Trophoblast cell (in vitro differentiated cells and primary cell): ENCODE results near the gene GPR37L1.

Experiments used
- DNase-seq, 2 donors: peaks; one replicate each; pipeline ENCODE4 v3.0.0-alpha.2; 2016
- H2AFZ ChIP-seq: 2 replicates; pipeline ENCODE4 v1.6.1; 2013; ENCODE audit warnings: low read length, moderate library complexity, mild to moderate bottlenecking; ENCODE audit not compliant: insufficient read depth, poor library complexity
- H2AK5ac ChIP-seq: 2 replicates; pipeline ENCODE4 v1.6.1; 2013; ENCODE audit warnings: mild to moderate bottlenecking, low read length
- H2BK120ac ChIP-seq: 2 replicates; pipeline ENCODE4 v1.6.1; 2013; ENCODE audit warnings: low read length, mild to moderate bottlenecking, moderate library complexity; ENCODE audit not compliant: insufficient read depth, poor library complexity
- H2BK12ac ChIP-seq: 2 replicates; pipeline ENCODE4 v1.6.1; 2013; ENCODE audit warnings: mild to moderate bottlenecking, low read length, moderate library complexity
- H2BK5ac ChIP-seq: 2 replicates; pipeline ENCODE4 v1.6.1; 2013; ENCODE audit warnings: low read length, low read depth, moderate library complexity, mild to moderate bottlenecking; ENCODE audit not compliant: poor library complexity
- H3K14ac ChIP-seq: 2 replicates; pipeline ENCODE4 v1.6.1; 2013; ENCODE audit warnings: mild to moderate bottlenecking, low read length
- H3K18ac ChIP-seq: 2 replicates; pipeline ENCODE4 v1.6.1; 2013; ENCODE audit warnings: mild to moderate bottlenecking, low read length
- H3K23ac ChIP-seq: 2 replicates; pipeline ENCODE4 v1.6.1; 2013; ENCODE audit warnings: low read length
- H3K27ac ChIP-seq: 2 replicates; pipeline ENCODE4 v1.5.1; 2013; ENCODE audit warnings: low read depth, mild to moderate bottlenecking, inconsistent platforms, low read length, moderate library complexity
- H3K27me3 ChIP-seq: 2 replicates; pipeline ENCODE4 v1.6.1; 2013; ENCODE audit warnings: inconsistent platforms, mild to moderate bottlenecking, low read length, moderate library complexity; ENCODE audit not compliant: insufficient read depth
- H3K36me3 ChIP-seq, 2 experiments: 1 replicate in 1 of 2; 2 replicates in 1 of 2; pipeline ENCODE4 v1.6.1; 2013; ENCODE audit warnings: low read length in 2 of 2, mild to moderate bottlenecking in 2 of 2, moderate library complexity in 1 of 2; ENCODE audit not compliant: insufficient read depth in 2 of 2, control insufficient read depth in 1 of 2
- H3K4ac ChIP-seq: 2 replicates; pipeline ENCODE4 v1.6.1; 2013; ENCODE audit warnings: low read depth, mild to moderate bottlenecking, low read length, moderate library complexity
- H3K4me1 ChIP-seq, 2 experiments: 1 replicate in 1 of 2; 2 replicates in 1 of 2; pipeline ENCODE4 v1.6.1; 2013; ENCODE audit warnings: low read length in 2 of 2, mild to moderate bottlenecking in 2 of 2, moderate library complexity in 1 of 2; ENCODE audit not compliant: insufficient read depth in 2 of 2, control insufficient read depth in 1 of 2
- H3K4me2 ChIP-seq: 2 replicates; pipeline ENCODE4 v1.6.1; 2013; ENCODE audit warnings: inconsistent platforms, mild to moderate bottlenecking, low read length, moderate library complexity
- H3K4me3 ChIP-seq: 2 replicates; pipeline ENCODE4 v1.5.1; 2013; ENCODE audit warnings: mild to moderate bottlenecking, low read depth, low read length, inconsistent platforms
- H3K79me1 ChIP-seq: one replicate; pipeline ENCODE4 v1.6.1; 2013; ENCODE audit warnings: low read length
- H3K79me2 ChIP-seq: 2 replicates; pipeline ENCODE4 v1.6.1; 2013; ENCODE audit warnings: low read length, mild to moderate bottlenecking; ENCODE audit not compliant: control insufficient read depth, insufficient read depth, poor library complexity
- H3K9ac ChIP-seq: 2 replicates; pipeline ENCODE4 v1.6.1; 2013; ENCODE audit warnings: mild to moderate bottlenecking, low read length
- H3K9me3 ChIP-seq: 2 replicates; pipeline ENCODE4 v1.6.1; 2013; ENCODE audit warnings: low read depth, mild to moderate bottlenecking, control low read depth, inconsistent platforms, low read length; ENCODE audit not compliant: insufficient read depth
- H4K12ac ChIP-seq: 2 replicates; pipeline ENCODE4 v1.6.1; 2013; ENCODE audit warnings: low read depth, mild to moderate bottlenecking, low read length, moderate library complexity
- H4K8ac ChIP-seq: 2 replicates; pipeline ENCODE4 v1.6.1; 2013; ENCODE audit warnings: low read depth, mild to moderate bottlenecking, low read length, moderate library complexity
- H4K91ac ChIP-seq: one replicate; pipeline ENCODE4 v1.6.1; 2013; ENCODE audit warnings: low read depth, mild to moderate bottlenecking, low read length, moderate library complexity
- WGBS: extraction: QIAGEN DNeasy Blood & Tissue Kit; methylation state at CpG from one replicate; pipeline ENCODE4 v1.1.7; 2013; ENCODE audit warnings: missing lambda C conversion rate; ENCODE audit not compliant: insufficient read length, insufficient coverage; ENCODE audit errors: extremely low coverage; 5-methylcytosine and 5-hydroxymethylcytosine counted together

Gene GPR37L1

GRCh38 chr1:202129453-202130296 is 7.0 kb downstream of the GPR37L1 start:
- DNase-seq = no peak
- Histone ChIP-seq H3K23ac (no peak overlapping the region), H3K79me1 (no peaks in the 10 kb centered on the region), H3K18ac (no peak overlapping the region), H2AK5ac (no peak overlapping the region), H4K8ac (no peak overlapping the region), H2BK120ac (no peak overlapping the region), H2AFZ (no peak overlapping the region), H3K9ac (no peak overlapping the region), H2BK12ac (no peak overlapping the region), H3K9me3 (peaks cover 1% of the 10 kb centered on the region), H3K4me1 (peaks cover 13 to 15% of the 10 kb centered on the region in 2 experiments), H3K27ac (no peak overlapping the region), H3K4me3 (no peak overlapping the region), H2BK5ac (no peak overlapping the region), H3K27me3 (no peaks in the 10 kb centered on the region), H4K12ac (no peak overlapping the region), H4K91ac (no peak overlapping the region), H3K36me3 (peaks cover 14% of the 10 kb centered on the region in 2 experiments), H3K4ac (no peak overlapping the region), H3K14ac (no peak overlapping the region), H3K79me2 (no peaks in the 10 kb centered on the region), H3K4me2 (no peak overlapping the region)
- WGBS = no CpG with 5 or more reads among the region's 8 CpGs

- Histone ChIP-seq H2BK12ac (no peak overlapping the region), H3K27me3 (no peaks in the 10 kb centered on the region), H3K4ac (no peak overlapping the region), H3K14ac (no peak overlapping the region), H3K4me1 (peaks cover 13 to 15% of the 10 kb centered on the region in 2 experiments), H3K9me3 (peaks cover 1% of the 10 kb centered on the region), H4K91ac (no peak overlapping the region), H3K4me3 (no peak overlapping the region), H3K23ac (no peak overlapping the region), H3K27ac (no peak overlapping the region), H2AK5ac (no peak overlapping the region), H3K18ac (no peak overlapping the region), H3K4me2 (no peak overlapping the region), H3K79me2 (no peaks in the 10 kb centered on the region), H3K9ac (no peak overlapping the region), H2BK5ac (no peak overlapping the region), H4K8ac (no peak overlapping the region), H3K36me3 (peaks cover 17 to 18% of the 10 kb centered on the region in 2 experiments), H4K12ac (no peak overlapping the region), H2AFZ (no peak overlapping the region), H3K79me1 (no peaks in the 10 kb centered on the region), H2BK120ac (no peak overlapping the region)
- no peak for DNase-seq
- no CpG with 5 or more reads among the region's 11 CpGs for WGBS
These were observed 7.6 kb downstream of the GPR37L1 start for GRCh38 chr1:202130297-202130721.

GRCh38 chr1:202130816-202131522 is 8.3 kb downstream of the GPR37L1 start:
- H3K4ac ChIP-seq = no peak overlapping the region
- no peak overlapping the region for H3K18ac ChIP-seq
- H3K79me2 ChIP-seq = no peaks in the 10 kb centered on the region
- H3K79me1 ChIP-seq = no peaks in the 10 kb centered on the region
- H3K27ac ChIP-seq = no peak overlapping the region
- H3K4me1 ChIP-seq = peaks cover 13 to 15% of the 10 kb centered on the region in 2 experiments
- no CpG with 5 or more reads among the region's 9 CpGs for whole genome bisulfite sequencing
- peaks cover 17 to 24% of the 10 kb centered on the region in 2 experiments for H3K36me3 ChIP-seq
- no peak overlapping the region for H2BK5ac ChIP-seq
- H3K9me3 ChIP-seq = peaks cover 1% of the 10 kb centered on the region
- no peak for DNase-seq
- no peak overlapping the region for H3K14ac ChIP-seq
- H3K4me2 ChIP-seq = no peak overlapping the region
- H3K9ac ChIP-seq = no peak overlapping the region
- H2AFZ ChIP-seq = no peak overlapping the region
- no peak overlapping the region for H2AK5ac ChIP-seq
- no peak overlapping the region for H4K12ac ChIP-seq
- no peak overlapping the region for H3K4me3 ChIP-seq
- no peak overlapping the region for H4K91ac ChIP-seq
- H2BK120ac ChIP-seq = no peak overlapping the region
- H3K27me3 ChIP-seq = no peaks in the 10 kb centered on the region
- H2BK12ac ChIP-seq = no peak overlapping the region
- no peak overlapping the region for H4K8ac ChIP-seq
- no peak overlapping the region for H3K23ac ChIP-seq

- H3K9ac ChIP-seq = no peak overlapping the region
- H3K27me3 ChIP-seq = no peaks in the 10 kb centered on the region
- H3K79me1 ChIP-seq = no peaks in the 10 kb centered on the region
- no peak overlapping the region for H3K18ac ChIP-seq
- H3K4ac ChIP-seq = no peak overlapping the region
- H3K9me3 ChIP-seq = peaks cover 1% of the 10 kb centered on the region
- no peak overlapping the region for H3K14ac ChIP-seq
- no peak overlapping the region for H2BK120ac ChIP-seq
- no peak overlapping the region for H3K4me3 ChIP-seq
- no peak overlapping the region for H4K12ac ChIP-seq
- H3K27ac ChIP-seq = peak overlapping the region; percentile 35
- no peak overlapping the region for H2BK5ac ChIP-seq
- H4K8ac ChIP-seq = no peak overlapping the region
- peak overlapping the region; percentile 16 for H4K91ac ChIP-seq
- peak in 1 of 2 donors; percentile 23 for DNase-seq
- no peak overlapping the region for H2AK5ac ChIP-seq
- peaks cover 13 to 15% of the 10 kb centered on the region in 2 experiments for H3K4me1 ChIP-seq
- H3K4me2 ChIP-seq = peak overlapping the region; percentile 30
- no peaks in the 10 kb centered on the region for H3K79me2 ChIP-seq
- H2AFZ ChIP-seq = no peak overlapping the region
- no peak overlapping the region for H3K23ac ChIP-seq
- H2BK12ac ChIP-seq = no peak overlapping the region
- peaks cover 17 to 24% of the 10 kb centered on the region in 2 experiments for H3K36me3 ChIP-seq
- no CpG with 5 or more reads among the region's 12 CpGs for WGBS
These were observed 9.5 kb downstream of the GPR37L1 start for GRCh38 chr1:202131956-202132821.
